Measurements from ENCODE around the gene TFB1M. TPM values are rescaled to one million over a fixed set of nuclear protein-coding genes. Genes with fewer than 3 reads are reported as not detected.

The TFB1M gene
- total RNA-seq, 1 donor from 2014 or later: 11.9 TPM

DNA sequence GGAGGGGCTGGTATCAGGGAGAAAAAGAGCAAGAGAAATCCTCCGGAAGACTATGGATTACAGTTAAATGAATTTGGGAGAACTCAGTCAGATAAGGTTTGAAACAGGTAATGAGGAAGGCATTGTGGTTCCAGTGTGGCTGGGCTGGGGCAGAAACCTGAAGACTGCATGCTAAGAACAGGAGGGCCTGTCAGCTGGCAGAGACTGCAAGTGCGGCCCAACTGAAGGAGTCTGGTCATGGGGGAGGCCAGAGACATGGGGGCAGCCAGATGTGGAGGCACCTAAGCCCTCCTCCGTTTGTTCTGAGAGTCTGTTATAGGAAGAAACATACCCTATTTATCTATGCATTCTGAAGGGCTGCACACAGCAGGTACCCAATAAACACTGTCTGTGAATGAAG is 16.6 kb downstream of the TFB1M start:
- DNase-seq: no peak

DNA sequence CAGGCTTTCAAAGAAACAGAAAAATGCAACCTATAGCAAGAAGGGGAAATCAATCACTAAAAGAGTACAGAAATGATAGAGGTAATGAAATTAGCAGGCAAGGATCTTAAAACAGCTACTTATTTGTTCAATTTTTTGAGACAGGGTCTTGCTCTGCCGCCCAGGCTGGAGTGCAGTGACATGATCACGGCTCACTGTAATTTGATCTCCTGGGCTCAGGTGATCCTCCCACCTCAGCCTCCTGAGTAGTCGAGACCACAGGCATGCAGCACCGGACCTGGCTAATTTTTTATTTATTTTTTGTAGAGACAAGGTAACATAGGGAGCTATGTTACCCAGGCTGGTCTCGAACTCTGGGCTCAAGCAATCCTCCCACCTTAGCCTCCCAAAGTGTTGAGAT is 21.6 kb downstream of the TFB1M start:
- DNase-seq: no peak

DNA sequence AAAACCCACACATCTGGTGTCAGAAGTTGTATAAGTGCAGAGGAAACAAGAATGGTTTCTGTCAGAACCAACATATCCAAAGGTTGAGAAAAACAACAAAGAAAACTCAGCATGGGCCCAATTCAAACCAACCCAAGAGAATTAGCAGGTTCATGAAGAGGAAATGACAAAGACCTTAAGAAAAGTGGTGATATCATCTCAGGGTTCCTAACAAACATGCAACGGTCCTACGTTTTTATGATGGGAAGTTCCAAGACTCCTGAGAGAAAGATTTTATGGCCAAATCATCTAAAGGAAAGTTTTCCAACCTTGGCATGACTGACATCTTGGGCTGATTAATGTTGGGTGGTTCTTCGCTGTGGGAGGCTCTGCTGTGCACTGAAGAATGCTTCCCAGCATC is 23.0 kb downstream of the TFB1M start:
- peak; percentile 59 for DNase-seq

DNA sequence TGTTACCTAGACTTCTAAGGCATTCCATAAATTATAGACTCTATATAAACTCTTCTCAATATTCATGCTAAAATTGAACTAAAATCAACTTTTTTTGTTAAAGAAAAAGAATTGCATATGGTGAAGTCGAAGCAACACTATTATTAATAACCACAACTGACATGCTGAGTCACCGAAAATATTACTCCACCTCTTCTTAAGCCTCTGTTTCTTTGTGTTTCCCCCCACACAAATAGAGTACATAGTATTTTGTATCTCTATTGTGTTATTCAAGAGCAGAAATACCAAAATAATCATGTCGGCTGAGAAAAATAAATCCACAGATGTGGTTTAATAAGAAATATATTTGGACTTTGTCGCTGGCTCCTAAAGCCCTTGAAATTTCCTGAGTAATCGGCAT is 23.8 kb downstream of the TFB1M start:
- DNase-seq: no peak

DNA sequence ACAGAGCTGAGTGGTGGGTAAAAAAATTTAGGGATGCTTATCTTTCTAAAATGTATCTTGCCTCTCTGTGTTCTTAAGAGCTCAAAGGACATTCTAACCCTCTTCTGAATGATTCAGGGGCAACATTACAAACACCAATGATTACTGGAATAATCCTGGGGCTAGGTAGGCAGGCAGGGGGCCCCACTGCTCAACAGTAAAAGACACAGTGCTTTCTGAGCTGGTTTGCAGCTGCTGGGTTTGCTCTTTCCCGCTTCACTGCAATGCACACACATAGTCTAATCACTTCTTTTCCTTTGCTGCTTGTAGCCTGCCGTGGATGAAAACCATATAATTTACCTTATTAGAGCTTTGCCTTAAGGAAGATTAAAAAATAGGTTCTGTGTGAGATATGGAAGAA is 26.5 kb downstream of the TFB1M start:
- DNase-seq: no peak

DNA sequence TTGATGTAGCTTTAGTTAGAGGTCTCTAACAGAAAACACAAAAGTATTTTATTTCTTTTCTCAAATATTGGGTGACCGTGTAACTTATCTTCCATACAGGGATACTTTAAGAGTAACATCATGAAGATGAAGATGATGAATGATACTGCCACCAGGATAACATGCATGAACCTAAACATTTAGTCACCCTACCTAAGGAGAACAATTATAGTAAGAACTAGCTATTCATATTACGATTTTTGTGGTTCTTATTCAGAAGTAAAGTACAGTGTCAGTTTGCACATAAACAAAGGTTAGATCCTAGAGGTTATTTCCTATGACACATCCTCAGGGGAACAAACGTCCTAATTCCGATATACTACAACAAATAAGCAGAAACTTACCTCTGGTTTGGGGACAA is 29.5 kb downstream of the TFB1M start:
- DNase-seq: no peak

DNA sequence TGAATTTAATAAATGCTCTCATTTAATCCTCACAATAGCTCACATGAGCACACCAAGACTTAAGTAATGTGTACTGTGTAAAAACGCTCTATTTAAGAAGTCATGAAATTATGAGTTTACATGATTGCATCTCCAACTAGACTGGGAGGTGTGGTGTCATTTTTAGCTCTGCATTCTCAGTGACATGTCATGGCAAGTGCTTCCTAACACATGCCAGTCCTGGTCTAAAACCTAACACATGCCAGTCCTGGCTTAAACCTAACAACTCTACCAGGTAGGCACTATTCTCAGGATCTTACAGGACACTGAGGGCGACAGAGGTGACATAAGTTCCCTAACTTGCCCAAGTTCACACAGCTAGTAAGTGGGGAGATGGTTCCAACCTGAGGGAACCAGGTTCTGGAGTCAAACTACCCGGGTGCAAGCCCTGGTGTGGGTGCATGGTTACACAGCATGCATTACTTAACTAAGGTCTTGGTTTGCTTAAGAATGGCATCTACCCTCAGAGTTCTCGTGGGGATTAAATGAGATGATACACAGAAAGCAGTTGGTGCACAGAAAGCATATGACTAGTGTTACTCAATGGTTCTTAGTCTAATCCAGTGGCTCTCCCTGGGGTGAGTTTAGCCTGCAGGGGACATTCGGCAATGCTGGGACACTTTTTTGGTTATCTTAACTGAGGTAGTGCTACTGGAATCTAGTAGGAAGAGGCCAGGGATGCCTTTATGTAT is 35.8 kb downstream of the TFB1M start:
- no peak for DNase-seq

DNA sequence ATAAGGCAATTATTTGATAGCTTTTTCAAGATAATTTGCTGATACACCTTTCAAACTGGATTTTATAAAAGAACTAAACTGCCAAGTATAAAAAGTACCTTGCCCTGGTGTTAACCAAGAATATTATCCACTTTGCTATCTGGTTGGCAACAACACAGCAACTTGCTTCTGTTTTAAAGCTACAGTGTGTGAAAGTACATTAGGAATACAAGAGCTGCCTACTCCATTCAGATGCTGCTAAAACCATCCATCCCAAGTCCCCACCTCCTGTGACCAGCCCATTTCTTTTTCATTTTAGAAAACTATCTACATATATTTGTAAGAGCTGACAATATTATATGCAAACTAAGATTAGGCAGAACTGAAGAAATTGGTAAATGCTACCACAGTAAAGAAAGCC is 37.6 kb downstream of the TFB1M start:
- DNase-seq: no peak

DNA sequence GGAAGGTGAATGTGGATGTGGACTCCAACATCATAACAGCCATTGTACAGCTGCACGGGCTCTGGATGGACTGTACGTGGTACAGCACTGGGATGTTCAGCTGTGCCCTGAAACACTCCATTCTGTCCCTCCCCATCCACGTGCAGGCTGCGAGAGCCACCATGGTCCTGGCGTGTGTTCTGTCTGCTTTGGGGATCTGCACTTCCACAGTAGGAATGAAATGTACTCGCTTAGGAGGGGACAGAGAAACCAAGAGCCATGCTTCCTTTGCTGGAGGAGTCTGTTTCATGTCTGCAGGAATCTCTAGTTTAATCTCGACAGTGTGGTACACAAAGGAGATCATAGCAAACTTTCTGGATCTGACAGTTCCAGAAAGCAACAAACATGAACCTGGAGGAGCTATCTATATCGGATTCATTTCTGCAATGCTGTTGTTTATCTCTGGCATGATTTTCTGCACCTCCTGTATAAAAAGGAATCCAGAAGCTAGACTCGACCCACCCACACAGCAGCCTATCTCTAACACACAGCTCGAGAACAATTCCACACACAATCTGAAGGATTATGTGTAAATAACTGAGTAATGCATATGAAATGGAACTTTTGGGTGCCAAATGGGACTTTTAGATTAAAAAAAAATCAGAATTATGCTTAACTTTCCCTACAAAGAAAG is 38.3 kb downstream of the TFB1M start:
- no peak for DNase-seq

DNA sequence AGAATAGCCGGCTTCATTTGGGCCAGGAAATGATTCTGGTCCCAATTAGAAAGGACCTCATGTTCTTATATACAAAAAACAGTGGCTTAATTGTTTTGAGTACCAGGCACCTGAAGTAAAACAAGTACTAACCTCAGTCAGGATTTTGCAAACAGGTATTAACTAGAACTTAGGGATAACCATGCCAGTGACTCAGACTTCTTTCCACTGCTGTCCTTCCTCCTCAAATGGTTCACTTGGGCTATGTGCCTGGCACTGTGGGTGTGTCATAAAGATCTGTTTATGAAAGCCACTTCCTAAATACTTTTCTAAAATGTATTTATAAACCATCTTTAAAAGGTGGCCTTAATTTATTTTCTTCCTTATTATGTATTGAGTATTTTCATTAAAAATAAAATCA is 39.8 kb downstream of the TFB1M start:
- peak; percentile 57 for DNase-seq

DNA sequence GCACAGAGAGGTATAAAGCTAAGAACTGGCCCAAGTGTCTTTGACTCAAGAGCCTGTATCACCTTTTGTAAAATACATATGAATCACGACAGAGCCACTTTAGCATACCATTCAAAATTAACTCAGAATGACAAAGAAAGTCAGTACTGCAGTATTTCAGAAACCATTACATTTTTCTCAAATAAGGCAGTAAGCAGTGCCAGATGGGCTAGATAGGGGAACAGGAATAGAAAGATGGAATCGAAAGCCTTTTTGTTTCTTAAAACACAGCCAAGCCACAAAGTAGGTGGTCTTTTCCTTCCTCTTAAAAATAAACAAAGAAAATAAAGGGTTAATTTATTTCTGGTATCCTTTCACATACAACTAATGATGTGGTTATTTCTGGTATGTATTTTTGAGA is 40.2 kb downstream of the TFB1M start:
- DNase-seq: no peak

DNA sequence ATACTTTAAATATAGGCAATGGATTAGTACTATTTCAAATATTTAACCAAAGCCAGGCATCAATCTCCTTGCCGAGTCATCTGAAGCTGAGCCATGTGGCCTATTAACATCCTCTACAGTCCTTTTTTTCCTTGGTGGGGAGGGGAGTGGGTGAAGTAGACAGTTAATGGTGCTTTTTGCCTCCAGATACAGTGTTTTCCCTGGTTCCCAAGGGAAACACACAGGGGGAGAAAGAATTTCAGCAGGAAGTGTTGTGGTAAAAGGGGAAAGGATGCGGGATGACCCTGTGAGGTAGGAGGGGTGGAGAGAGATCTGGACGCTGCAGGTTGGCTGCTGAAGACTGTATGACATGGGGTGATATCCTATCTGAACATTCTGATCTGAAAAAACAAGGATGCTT is 40.9 kb downstream of the TFB1M start:
- peak; percentile 92 for DNase-seq

DNA sequence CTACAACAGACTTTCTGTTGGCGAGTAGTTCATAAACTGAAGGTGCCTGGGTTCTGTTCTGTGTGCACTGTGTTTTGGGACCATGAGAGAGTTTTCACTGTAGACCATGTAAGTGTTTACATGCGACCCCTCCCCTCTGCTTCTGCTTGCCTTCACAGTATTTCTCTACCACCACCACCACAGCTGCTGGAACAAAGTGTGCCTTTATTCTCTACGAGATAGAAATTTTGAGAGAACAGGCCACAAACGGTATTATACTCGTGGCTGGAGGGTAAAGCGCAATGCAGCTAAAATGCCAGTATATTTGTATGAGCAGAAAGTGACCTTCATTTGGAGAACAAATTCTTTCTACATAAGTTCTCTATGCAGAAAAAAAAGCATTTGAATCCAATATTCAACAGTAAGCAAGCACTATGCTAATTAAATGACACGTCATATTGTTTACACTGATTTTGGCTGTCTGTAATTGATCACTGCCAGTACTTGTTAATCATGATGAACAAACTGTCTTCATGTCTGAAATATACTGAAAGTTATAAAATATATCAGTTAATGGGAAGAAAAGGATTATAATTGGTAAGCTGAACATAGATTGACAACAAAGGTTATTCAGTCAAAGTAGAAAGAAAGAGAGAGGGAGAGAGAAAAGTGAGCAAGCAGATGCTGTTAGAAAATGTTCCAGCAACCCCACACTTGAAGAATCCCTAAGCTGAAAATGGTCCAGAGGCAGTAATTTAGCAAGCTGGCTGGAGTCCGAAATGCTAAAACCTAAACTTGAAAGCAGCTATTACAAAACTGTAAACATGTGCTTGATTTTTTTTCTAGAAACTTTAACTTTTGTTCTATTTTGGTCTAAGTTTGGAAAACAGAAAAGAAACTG is 41.7 kb downstream of the TFB1M start:
- no peak for DNase-seq

DNA sequence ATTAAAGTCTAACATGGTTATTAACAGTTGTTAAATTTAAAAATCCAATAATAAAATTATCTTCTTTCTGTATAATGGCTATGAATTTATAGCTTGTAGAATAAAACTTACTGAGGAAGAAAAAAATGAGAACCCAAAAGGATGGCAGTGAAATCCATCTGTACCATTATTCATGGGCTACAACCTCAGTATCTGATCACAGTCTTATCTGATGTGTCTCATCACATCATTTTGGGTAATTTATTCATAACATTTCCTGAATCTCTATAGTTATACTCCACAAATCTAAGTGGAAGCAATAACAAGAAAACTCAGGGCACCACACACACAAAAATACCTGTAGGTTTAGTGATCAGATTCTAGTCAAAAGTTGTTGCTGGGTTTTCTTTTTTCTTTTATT is 43.1 kb downstream of the TFB1M start:
- DNase-seq: no peak

DNA sequence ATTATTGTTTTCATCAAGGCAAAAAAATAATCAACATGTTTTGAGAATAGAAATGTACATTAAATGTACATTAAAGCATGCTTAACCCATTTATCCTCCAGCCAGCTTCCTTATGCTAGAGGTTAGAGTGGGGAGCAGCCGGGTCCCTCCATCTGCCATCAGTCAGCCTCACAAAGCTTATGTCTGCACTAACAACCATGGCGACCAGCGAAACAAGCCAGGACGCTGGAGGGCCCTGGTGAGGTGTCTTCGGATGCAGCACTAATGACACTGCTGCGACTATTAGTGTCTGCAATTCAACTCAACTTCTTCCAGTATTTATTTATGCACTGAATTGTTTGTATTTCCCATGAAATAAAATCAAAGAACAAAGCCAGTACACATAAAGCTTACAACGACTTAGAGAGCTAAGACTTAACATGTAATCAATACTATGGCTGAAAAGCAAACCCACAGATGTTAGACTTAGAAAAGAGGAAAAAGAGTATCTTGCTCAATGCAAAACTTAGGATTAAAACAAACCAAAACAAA is 43.7 kb downstream of the TFB1M start:
- no peak for DNase-seq

DNA sequence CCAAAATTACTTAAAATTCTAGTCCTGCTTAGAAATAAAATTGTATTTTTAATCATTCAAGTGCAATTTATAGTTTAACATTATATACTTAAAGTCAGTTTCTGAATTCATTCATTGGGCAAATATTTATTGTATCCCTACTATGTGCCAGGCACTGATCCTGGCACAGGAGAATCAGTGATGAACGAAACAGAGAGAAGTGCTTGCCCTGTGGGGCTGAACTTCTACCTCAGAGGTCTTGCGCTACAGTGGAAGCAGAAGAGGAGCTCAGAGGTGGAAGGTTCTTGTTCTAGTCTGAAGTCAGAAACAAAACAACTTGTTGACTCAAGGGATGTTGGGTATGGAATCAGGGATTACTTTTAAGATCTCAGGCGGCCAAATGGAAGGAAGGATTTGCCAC is 44.5 kb downstream of the TFB1M start:
- no peak for DNase-seq

DNA sequence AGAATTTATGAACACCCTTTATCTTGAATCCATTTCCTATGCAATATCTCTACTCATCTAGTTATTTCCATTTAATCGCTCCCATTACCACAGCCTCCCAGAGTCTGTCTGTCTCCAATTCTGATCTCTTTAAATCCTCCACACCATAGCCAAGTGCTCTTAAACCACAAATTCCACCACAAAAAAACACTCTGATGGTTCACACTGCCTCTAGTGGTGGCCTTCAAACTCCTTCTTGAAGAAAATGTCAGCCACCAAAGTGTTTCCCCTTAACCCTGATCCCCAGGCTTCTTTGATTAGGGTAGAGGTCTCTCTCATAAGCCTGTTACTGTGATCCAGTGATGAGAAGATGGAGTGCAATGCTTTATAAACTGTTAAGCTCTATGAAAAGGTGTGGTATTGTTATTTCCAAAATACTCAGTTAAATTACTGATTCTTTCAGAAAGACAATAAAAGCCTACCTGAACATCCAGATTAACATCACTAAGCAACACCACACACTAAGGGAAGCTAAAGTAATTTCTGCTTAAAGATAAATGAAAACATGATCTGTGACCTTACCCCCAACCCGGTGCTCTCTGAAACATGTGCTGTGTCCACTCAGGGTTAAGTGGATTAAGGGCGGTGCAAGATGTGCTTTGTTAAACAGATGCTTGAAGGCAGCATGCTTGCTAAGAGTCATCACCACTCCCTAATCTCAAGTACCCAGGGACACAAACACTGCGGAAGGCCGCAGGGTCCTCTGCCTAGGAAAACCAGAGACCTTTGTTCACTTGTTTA is 46.0 kb downstream of the TFB1M start:
- peak; percentile 57 for DNase-seq

DNA sequence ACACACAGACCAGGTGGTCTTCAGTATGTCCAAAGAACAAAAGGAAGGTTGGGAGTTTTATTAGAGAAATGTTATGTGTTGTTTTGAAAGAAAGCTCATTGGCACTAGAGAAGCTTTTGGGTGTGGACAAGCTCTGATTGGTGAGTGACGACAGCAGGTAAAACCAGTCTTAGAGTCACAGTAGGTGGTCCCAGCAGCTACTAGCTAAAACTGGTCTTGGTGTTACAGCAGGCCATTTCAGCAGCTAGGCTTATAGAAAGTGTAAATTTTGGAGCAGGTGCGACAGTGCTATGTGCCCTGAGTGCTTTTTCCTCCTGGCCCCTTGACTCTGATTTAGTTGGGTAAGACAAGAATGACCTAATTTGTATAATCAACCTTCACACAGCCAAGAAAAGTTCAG is 46.9 kb downstream of the TFB1M start:
- no peak for DNase-seq

DNA sequence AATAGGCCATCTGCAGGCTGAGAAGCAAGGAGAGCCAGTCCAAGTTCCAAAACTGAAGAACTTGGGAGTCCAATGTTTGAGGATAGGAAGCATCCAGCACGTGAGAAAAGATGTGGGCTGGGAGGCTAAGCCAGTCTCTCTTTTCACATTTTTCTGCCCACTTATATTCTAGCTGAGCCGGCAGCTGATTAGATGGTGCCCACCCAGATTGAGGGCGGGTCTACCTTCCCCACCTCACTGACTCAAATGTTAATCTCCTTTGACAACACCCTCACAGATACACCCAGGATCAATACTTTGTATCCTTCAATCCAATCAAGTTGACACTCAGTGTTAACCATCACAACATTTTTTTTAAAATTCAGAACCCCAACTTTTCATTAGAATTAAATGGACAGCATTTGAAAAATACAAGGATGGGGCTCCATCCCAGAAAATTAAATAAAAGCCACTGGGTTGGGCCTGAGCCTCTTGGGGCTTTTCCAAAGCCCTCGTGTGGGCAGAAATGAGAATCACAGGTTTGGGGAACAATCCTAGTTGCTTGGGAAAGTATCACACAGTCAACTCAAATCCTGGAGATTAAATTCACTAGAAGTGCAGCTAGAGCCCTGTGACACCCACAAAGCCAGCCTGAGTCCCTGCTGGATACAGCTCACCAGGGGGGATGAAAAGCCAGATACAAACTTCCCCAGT is 48.3 kb downstream of the TFB1M start:
- DNase-seq: no peak

DNA sequence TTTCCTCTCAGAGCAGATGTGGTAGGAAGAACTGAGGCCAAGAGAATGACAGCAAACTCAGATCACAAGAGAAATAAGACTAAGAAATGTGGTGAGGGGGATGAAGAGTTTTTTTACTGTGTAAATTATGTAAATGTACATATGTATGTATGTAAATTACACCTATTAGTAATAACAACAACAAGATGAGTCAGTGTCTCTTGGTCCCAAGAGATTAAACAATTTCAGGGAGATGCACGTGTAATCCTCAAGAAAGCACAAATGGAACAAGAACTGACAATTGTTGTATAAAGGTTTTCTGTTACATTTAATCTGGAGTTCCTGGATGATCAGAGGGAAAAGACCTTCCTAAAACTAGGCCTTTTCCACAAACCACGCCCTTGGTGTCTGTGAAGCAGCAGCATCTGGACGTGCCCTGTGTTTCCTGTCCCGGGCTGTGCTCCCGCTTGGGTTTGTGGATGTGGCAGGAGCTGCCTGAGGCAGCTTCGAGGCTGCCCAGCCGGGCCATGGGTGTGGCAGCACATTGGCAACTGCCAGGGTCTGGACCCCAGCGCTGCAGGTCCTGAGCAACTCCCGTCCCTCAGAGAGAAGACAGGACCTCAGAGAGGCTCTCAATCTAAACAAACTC is 49.5 kb downstream of the TFB1M start:
- DNase-seq: peak; percentile 46

DNA sequence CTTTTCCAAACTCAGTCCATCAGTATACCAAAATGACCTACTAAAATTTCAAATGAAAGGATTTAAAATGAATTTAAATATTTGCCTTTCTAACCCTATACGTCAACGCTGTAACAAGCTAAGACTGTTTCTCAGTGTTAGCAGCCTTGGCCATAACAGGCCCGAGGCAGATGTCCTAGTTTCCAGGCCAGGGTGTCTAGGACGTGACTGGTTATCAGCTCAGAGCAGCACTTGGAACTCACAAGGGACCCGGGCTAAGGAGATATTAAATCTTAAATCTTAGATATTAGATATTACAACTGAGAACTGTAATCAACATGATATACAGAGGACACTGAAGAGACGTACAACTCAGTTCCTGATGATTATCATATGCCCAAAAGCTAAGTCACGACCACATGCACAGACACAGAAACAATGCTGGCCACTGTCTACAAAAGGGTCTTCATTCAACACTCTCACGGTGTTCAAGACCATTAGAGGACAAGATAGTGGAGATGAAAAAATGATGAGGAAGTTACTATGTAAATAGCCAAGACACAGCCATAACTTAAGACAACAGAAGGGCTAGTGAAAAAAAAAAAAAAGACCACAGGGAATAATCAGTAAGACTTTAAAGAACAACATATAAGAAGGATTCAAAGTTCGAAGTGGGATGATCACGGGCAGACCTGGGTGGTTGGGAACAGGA is 50.8 kb downstream of the TFB1M start, which contains the start of gene CLDN20:
Gene CLDN20 (plus strand): TSS at position 641 of the 691 bp plus-strand sequence. CDS start 11,707 bp downstream, outside the sequence.
- no peak for DNase-seq
